ENCODE results near the gene MED26.

MED26 gene

DNA sequence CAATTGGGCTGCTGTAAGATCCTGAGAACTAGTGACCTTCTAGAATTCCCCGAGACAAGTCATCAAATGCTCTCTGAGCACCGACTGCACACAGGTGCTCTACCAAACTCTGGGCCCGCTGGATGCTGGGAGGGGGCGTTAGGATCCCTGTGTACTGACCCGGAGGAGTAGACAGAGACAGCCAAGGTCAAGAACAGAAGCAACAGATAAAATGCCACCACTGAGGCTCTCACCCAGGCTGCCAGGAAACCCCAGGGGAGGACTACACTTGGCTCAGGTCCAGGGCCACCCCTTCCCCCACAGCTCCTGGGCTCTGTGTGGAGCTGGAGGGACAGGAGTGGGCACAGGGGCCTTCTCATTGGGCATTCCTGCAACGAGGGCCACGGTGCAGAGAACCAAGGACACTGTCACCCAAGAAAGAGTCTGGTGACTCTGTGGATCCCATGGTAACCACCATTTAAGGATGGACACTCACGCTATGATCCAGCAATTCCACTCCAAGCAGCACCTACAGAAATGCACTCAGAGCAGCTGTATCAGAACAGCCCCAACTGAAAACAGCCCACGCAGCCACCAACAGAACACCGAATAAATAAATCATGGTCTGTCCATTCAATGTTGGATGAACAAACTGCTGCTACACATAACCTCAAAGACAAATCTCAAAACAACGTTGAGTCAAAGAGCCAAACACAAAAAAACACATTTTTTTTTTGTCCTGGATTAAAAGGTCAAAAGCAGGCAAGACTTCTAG is 39.0 kb downstream of the MED26 start:
- no peak for DNase-seq (ENCODE audit: low read depth)

DNA sequence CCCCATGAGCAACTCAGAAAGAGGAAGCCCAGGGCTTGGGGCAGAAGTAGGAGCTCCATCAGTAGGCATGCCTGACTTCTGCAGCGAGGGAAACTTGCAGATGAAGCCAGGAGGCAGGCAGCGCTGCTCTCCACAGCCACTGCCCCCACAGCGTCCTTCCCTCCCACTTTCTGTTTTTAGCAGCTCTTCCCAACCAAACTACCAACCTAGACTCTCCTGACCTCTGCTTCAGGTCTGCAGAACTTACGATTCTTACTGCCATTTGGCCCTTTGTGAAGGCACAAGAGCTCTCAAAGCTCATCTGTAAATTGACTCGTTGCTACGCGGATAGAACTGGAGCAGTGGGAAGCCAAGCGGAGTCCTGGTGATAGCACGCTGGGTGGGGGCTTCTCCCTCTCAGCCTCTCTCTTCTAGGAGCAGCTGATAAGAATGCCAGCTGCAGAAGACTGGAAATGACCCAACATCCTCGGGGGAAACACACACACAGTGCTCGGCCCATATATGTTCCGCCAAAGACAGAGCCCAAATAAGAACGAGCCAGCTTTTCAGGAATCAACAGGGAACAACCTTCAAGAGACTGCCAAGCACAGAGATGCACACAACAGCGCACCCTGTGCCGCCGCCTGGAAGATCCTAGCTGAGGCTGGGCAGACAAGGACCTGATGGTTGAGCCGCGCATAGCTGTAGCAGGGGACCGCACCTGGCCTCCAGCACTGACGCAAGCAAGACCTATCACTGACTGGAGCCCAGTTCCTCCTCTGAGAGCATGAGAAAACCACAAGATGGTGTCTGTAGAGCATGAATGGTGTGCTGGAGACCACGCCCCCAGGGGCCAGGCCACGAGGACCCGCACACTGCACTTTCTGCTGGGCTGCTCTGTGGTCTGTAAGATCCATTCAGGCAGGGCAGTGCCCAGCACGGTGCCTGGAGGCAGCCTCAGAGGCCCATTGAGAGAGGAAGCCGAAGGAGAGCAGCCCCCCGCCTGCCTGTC is 39.9 kb downstream of the MED26 start:
- no peak for DNase-seq (ENCODE audit: low read depth)

DNA sequence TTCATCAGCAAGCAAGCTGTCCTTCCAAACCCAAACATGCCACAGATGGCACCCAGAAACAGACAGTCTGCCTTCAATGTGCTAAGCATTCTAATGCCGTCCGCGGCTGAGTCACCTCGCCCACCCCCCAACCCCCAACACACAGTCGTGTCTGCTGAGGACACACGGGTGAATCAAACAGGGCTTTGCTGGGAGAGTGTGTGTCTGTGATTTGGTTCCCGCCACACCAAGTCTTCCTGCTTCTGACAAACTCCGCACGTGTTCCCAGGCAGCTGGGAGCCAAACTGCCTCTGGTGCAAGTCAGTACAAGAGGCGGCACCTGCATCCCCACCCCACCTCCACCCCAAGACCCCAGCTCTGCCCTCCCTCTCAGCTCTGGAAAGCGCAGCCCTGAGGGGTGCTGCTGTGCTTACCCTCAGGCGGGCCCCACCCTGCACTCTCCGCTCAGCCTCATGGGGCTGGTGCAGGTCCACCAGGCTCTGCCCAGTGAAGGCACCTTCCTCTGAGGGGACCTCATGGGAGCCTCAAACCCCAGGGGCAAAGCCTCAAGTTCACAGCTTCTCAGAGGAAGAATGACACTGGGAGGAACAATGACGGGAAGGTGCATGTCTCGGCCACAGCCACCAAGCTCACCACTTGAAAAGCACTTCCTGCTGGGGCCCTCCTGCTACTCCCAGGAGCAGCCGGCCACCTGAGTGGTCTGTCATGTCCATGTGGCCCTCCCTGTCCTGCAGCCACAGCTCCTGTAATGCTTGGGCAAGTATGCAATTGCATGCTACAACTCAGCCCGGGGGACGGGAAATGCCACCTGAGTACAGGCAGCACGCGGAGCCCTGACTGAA is 40.8 kb downstream of the MED26 start:
- DNase-seq (ENCODE audit: low read depth), result no peak

DNA sequence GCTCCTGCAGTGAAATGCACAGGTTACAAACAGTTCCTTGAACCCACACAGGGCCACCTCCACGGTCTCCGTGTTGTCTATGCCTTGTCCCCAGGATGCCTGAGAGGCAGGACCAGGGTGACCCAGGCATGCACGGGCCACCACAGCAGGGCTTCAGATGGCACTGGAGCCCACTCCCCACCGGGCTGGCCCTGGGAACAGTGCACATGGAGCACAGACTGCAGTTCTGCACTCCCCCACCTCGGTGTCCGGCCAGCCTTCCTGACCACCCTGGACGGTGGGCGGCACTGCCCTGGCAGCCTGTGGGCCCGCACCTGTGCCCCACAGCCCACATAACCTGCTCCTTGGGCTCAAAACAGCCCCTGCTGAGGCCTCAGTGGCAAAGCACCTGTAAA is 41.5 kb downstream of the MED26 start:
- no peak for DNase-seq (ENCODE audit: low read depth)

DNA sequence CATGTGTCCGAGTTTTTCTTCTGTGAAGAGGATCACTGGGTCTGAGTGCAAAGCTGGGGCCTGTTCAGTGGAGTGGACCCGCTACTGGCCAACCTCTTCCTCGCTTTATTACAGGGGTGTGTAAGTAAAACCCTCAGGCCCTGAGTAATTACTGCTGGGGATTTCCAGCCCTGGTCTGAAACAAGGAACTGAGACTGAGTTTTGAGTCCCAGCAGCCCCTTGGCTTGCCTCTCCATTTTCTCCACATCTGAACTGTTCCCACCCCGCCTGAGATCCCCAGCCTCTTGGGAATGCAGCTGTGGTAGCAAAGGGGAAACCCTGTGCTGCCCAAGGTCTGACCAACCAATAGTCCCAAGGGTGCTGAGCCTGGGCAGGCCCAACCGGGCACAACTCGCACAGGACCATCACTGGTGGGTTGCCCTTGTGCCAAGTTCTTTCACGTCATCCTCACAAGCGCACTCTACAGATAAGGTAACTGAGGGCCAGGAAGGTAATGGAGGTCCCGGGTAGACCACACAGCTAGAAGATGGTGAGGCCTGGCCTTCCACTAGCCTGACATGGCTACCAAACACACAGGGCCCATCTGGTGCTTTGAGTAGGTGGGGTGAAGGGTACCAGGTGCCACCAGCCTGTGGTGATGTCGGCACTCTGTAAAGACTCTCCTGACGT is 42.1 kb downstream of the MED26 start:
- DNase-seq (ENCODE audit: low read depth), result no peak

DNA sequence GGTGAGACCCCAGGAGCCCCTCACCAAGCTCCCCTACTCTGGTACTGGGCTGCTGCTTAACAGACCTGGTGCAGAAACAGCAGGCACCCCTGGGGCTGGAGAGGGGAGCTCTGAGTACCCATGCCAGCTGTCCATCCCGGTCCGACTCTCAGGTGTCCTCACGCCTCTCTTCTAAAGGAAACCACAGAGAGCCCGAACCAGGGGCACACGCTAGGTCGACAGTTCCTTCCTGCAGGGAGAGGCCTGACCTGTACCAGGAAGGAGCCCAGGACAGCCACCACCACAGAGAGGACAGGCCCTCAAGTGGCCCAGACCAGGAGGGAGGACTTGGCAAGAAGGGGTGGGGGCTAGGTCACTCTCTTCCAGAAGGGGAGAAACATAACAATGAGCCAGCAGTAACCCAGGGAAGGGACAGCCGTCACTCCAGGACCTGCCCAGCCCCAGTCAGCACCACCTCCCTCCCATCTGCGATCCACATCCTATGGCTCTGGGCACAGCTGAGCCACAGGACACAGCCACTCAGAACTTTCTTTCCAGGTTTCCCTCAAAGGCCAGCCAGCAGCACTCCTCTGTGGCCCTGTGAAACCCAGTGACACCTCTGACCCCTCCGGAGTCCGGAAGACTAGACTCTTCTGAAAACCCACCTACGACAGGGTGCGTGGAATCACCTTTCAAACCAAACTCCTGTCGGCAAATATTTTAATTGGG is 42.8 kb downstream of the MED26 start:
- DNase-seq (ENCODE audit: low read depth), result no peak

DNA sequence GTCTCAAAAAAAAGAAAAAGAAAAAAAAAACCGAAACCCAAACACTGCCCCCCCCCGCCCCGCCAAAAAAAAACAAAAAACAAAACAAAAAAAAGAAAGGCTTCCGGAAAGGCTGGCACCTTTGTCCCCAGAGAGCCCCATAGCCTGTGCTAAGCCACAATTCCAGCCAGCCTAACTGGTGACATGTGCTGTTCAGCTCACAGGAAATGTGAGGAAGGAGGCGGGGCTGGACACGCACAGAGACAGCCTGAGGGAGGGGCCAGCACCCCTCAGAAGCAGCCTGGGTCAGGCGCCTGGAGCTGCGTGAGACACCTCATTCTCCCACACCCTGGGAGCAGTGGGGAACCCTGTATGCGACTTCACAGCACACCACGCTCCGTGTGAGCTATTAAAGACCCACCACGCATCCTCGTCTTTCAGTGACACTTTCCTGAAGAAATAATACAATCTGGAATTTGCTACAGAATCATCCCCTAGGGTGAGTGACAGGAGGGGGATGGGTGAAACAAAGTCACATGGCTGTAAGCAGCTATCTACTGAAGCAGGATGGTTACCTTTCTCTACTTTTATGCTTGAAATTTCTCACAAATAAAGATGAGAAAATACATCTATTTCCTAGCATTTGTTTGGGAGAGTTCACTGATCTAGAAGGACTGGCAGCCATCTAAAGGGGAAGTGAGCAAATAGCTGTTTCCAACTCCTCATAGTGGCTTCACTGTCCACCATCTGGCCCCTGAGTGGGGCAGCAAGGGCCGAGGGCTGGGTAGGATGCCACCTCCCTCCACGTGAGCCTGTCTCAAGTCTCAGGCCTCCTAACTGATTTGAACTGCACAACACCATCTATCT is 43.5 kb downstream of the MED26 start:
- DNase-seq (ENCODE audit: low read depth), result peak; percentile 64

DNA sequence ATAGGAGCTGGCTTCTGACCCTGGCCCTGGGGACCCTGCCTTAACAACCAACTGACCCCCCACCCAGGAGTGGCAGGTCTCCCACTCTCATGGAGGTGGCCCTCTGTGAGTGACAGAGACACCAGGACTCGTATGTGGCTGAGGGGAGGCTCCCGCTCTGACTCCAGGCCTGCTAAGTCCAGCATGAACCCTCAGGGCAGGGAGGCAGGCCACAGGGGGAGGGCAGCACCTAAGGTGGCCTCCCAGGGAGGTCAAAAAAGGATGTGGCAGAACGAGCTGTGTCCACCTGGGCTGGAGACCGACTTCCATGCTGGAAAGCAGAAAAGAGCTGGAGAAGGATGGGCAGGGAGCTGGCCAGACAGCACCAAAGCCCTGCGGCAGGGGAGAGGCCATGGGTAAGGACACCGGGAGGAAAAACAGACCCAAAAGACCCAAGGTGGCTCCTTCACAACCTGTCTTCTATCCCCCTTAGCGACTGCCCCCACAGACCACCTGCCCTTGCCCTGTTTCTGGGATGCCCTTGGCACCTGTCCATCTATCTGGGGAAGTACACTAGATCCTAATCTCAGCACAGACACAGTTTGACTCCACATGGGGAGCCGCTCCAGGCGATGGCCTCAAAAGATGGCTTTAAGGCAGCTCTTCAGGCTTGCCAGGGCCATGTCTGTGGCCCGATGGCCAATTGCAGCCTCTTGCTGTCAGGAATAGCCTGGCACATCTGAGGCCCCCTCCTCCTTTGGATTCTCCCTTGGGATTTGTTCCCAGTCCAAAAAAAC is 45.3 kb downstream of the MED26 start:
- DNase-seq (ENCODE audit: low read depth), result no peak

DNA sequence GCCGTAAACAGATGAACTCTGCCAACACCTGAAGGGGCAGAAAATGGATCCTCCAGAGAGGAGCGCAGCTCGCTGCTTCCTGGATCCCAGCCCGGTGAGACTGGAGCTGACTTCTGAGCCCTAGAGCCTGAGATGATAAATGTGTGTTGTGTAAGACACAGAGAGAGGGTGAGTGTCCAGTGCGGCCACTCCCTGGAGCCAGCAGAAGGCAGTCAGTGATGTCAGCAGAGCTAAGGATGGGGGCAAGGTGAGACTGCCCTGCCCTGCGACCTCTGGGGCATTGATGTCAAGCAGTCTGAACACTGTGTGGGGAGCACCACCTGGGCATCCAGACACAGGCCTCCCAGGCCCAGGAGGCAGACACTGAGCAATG is 46.0 kb downstream of the MED26 start:
- no peak for DNase-seq (ENCODE audit: low read depth)

DNA sequence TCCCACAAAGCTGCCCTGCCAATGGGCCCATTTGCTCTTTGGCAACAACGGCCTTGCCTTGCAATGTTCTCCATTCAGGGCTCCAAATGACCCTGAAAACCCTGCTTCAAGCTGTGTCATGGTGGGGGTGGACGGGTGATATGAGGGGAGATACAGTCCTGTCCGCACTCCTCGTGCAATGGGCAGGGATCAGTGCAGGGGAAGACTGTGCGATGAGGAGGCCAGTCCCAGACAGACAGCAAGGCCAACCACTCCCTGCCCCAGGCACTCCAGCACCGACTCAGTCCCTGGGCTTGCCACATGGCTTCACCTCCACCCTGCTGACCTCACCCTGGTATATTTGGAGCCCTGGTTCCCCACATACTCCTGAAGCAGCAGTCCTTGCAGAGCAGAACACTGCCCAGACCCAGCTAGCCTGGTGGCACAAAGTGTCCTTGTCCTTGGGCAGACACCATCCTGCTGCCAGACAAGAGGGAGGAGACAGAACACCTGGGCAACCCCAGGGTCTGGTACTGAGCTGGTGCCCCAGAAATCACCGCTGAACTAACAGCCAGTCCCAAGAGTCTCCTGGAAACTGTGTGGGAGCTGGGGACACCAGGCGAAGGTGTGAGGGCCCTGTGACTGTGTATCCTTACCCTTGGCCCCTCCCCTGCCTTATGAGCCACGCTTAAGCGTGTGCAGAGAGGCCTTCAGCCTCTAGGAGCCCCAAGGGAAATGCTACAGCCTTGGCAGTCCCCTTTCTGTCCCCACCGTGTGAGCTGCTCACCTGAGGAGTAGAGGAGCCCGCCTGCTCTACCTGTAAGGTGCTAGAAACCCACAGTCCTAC is 46.6 kb downstream of the MED26 start:
- DNase-seq (ENCODE audit: low read depth), result no peak

DNA sequence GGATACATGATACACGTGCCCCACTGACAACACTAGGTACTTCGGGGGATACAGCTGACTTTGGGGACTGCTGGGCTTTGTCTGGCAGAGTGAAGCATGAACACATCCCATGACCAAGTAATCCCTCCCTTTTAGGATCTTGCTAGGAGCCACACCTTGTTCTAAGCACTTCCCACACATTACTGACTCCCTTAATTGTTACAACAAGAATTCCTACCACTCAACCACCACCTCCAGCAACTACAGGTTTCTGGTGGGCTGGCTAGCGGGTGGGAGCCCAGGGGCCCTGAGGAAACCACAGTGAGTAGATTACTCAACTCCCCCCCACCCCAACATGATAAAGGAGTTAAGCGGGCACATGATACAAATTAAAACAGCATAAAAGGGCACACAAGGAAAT is 48.6 kb downstream of the MED26 start:
- DNase-seq (ENCODE audit: low read depth), result no peak

DNA sequence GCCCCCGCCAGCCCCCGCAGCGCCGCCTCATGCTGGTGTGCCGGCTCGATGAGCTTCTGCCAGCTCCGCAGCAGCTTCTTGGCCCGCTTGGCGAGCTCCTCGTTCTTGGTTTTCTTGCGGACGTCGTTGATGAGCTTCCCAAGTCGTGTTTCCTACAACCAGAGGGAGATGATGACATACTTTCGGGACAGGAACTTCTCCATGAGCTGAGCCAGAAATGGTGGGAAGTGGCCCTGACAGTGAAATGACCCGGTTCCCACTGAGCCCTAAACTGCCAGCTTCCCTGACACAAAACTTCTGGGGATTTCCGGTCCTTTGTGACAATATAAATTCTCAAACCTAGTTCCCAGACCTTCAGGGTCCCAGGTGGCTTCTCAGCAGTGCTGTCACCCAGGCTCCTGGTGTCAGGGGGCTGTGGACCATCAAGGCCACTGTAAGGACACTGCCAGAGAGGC is 50.4 kb downstream of the MED26 start:
- DNase-seq (ENCODE audit: low read depth), result no peak

DNA sequence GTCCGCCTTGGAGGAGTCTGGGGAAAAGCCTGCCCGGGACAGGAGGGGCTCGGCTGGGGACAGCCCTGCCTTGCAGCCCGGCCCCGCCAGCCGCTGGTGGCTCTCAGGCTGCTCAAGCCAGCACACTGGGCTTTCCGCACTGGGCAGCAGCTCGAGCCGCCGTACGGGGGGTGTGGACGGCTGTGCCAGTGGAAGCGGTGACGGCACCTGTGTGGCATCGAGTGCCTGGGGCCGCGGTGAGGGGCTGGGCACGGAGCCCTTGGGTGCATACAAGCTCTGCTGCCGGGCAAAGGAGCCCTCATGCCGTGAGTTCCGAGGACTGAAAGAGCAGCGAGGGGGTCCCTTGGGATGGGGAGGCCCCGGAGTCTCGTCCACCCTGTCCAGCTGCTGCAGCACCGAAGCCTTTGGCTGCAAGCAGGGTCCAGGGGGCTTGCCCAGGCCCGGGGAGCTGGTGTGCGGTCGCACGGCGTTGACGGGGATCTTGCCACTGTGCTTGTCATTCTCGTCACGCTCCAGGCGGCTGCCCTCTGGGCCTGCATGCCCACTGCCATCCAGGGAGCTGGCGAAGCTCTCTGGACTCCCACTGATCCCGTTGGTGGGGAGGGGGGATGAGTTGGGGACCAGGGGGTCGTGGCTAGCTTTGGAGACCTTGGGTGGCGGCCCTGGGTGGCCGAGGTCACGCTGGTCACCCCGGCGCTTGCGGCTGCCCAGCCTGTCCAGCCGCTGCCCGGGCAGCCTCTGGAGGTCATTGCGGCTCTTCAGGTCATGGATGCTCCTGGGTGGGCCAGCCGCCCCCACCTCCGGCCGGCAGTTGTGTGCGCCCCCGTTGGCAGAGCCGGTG is 51.1 kb downstream of the MED26 start:
- no peak for DNase-seq (ENCODE audit: low read depth)

DNA sequence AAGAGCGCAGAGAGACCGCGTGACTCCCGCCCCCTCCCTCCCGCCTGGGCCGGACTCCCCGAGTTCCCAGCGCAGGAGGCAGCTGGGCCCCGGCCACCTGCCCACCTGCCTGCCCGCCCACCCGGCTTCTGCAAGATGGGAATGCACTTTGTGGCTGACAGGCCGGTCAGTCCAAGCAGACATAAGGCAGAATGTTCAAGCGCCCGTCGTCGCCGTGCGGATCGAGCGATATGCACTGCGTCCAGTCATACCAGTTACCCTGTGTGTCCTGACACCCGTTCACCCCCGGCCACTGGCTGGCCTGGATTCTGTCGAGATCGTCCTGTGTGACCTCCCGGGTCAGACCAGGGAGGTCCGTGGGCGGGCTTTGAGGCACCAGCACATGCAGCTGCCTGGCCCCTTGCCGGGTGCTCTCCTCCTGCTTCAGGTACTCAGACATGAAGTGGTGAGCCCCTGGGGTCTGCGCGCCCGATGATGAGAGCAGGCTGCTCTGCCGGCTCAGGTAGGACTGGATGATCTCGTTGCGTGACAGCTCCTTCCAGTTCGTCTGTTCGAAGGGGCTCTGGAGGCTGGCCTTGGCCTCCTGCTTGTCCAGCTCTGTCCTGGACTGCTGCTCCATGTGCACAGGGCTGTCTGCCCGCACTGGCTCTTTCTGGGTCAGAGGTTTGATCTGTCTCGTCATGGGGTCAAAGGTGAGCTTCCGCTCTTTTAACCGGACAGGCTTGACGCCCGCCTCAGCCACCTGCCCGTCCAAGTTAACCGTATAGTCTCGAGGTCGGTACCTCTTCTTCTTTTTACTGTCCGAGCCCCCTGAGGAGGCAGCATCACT is 51.9 kb downstream of the MED26 start:
- no peak for DNase-seq (ENCODE audit: low read depth)

DNA sequence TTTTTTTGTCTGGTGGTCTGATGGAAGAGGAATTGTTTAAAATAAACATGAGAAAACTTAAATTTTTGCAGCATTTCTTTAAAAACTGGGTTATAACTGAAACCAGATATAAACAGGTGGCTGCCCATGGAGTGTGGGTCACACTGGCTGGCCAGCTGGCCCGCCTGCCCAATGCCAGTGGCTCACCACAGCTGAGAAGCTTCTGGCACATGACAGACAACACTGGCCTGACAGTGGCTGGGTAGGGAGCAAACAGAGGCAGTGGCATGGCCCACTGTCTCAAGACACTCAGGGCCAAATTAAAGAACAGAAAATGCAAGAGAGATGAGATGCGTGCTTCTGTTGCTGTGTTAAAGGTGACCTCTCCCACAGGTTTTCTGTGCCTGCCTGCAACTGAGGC is 52.7 kb downstream of the MED26 start:
- no peak for DNase-seq (ENCODE audit: low read depth)

DNA sequence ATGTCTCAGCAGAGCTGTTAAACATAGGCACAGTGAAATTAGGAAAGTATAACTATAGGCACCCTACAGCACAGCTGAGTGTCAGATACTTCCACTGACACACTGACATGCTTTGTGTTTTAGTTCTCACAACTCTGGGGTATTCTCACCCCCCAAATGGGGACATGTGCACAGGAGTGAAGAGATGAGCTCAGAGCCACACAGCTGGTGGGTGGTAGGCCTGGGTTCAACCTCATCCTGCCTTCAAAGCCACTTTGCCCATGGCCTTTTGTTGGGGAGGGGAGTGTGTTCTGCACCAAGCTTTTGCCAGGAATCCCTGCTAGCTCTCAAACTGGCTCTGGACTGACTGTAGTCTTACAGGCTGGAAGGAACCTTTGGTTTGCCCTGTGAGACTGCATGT is 54.1 kb downstream of the MED26 start:
- DNase-seq (ENCODE audit: low read depth), result no peak

DNA sequence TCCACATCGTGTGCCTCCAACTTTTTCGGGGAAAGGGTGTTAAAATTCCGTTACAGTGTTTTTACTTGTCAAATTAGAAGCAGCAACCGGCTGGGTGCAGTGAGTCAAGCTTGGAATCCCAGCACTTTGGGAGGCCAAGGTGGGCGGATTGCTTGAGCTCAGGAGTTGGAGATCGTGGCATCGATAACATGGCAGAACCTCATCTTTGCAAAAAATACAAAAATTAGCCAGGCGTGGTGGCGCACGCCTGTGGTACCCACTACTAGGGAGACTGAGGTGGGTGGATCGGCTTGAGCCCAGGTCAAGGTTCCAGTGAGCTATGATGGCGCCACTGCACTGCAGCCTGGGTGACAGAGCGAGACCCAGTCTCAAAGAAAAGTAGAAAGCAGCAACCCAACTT is 54.7 kb downstream of the MED26 start:
- no peak for DNase-seq (ENCODE audit: low read depth)

Measured in stromal cell of bone marrow (primary cell).